GM13977 (cell line): Measurements from ENCODE around the gene WDR76.

ENCODE experiments used
- DNase-seq: peaks from one replicate; pipeline ENCODE4 v3.0.0; 2012; ENCODE audit warnings: low spot score
- in situ Hi-C: fragments of 300-500 bp; cut with MboI; formaldehyde crosslinking; loops from one replicate; pipeline ENCODE4 v1.12.0; 2022; ENCODE audit warnings: low sequenced_read_pairs, low pct_unique_long_range_greater_than_20kb, mixed read lengths, inconsistent platforms; ENCODE audit not compliant: unreplicated experiment
- TF ChIP-seq, protein P1 (sequence below): IDR thresholded peaks from 2 replicates; pipeline ENCODE4 v1.5.1; 2012; ENCODE audit warnings: mild to moderate bottlenecking, control low read depth; ENCODE audit not compliant: insufficient read depth; ENCODE audit errors: extremely low read depth, missing control alignments

WDR76 gene

DNA sequence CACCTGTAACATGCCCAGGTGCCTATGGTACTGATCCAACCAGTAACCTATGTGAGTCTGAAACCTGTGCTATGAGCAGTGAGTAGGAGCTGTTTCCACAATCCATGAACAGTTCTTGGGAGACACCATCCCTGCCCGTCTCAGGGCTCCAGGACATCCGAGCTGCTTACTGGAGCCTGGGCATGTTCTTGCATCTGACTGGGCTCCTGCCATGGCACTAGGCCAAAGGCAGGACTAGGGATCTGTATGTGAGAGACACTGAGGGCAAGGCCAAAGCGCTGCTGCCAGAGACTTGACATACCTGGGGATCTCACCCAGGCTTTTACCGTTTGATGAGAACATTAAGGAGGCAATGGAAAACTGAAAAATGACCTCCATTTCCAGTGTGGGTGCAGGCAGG is 59.8 kb downstream of the WDR76 start:
- in situ Hi-C loops: no loop called here
- DNase-seq: no peak
- TF ChIP-seq, protein P1, sequence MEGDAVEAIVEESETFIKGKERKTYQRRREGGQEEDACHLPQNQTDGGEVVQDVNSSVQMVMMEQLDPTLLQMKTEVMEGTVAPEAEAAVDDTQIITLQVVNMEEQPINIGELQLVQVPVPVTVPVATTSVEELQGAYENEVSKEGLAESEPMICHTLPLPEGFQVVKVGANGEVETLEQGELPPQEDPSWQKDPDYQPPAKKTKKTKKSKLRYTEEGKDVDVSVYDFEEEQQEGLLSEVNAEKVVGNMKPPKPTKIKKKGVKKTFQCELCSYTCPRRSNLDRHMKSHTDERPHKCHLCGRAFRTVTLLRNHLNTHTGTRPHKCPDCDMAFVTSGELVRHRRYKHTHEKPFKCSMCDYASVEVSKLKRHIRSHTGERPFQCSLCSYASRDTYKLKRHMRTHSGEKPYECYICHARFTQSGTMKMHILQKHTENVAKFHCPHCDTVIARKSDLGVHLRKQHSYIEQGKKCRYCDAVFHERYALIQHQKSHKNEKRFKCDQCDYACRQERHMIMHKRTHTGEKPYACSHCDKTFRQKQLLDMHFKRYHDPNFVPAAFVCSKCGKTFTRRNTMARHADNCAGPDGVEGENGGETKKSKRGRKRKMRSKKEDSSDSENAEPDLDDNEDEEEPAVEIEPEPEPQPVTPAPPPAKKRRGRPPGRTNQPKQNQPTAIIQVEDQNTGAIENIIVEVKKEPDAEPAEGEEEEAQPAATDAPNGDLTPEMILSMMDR: no peak

DNA sequence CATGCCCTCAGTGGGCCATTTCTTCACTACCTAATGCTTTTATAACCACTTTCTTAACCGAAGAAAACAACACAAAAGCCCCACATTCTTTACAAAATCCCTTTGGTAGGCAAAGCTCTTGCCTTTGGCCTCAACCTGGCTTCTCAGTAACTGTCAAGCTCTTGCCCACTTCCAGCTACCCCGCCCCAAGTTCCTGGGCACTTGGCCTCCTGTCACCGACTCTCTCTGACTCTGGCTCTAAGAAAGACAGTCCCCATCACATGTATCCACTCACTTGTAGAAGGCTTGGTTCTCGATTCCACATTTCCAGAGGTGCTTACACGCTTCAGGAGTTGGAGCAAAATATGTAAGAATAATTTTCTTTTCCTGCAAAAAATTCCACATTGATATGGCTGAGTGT is 61.1 kb downstream of the WDR76 start:
- no peak for DNase-seq
- TF ChIP-seq, protein P1: no peak
- in situ Hi-C loops: no loop called here

GRCh38 chr15:43889042-43889441 is 62.2 kb downstream of the WDR76 start:
- DNase-seq: no peak
- in situ Hi-C loops: no loop called here
- TF ChIP-seq, protein P1: no peak

- in situ Hi-C loops: no loop called here
- TF ChIP-seq, protein P1: no peak
- no peak for DNase-seq
These were observed 67.2 kb downstream of the WDR76 start for GRCh38 chr15:43893956-43894355.

DNA sequence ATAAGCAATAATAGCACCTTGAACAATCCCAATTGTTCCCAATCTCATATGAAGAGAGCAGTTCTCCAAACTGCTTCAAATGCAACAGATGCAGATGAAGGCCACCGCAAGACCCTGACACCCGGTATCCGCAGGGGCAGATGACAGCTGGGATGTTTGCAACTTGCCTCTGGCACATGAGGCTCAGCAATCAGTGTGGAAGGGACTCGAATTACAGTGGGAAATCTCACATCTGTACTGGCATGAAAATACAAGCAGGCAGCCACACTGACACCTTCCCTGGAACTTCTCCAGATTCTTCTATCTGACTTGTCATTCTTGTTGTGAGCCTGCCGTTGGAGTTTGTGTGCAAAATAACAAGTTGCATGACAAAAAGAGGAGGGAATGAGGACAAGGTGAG is 68.8 kb downstream of the WDR76 start:
- DNase-seq: no peak
- in situ Hi-C loops: no loop called here
- TF ChIP-seq, protein P1: no peak

- TF ChIP-seq, protein P1: no peak
- DNase-seq: no peak
- in situ Hi-C loops: no loop called here
These were observed 69.7 kb downstream of the WDR76 start for GRCh38 chr15:43896543-43896942.

DNA sequence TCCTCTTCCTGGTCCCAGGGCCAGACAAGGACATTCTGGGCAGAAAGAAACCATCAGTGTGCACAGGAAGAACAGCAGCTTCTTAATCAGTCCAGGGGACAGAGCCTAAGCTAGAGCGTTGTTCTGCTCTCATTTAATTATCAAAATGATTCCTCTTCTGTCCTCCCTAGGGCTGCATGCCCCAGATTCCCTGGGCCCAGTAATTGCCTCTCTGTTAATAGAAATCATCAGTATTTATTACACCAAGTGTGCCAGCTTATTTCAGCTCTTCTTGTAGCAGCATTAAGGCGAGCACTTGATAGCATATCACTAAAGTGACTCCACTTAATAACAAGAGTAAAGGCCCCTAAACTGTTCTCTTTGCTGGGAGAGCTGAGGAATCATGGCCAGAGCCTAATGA is 72.1 kb downstream of the WDR76 start:
- DNase-seq: no peak
- in situ Hi-C loops: no loop called here
- TF ChIP-seq, protein P1: no peak
